HUES6 (cell line): Measurements from ENCODE around the gene ZNF777.
"Not testable (repeated sequence)": the region's sequence is repeated elsewhere in the genome, so short reads cannot be mapped to it uniquely, and the experiment has no call there.

Experiments
- H3K27ac ChIP-seq: 2 replicates; pipeline ENCODE4 v1.7.0; 2013; ENCODE audit warnings: low read depth, mild to moderate bottlenecking, low read length, inconsistent platforms
- H3K27me3 ChIP-seq: 2 replicates; pipeline ENCODE4 v1.6.1; 2013; ENCODE audit warnings: low read length; ENCODE audit not compliant: control insufficient read depth, insufficient read depth
- H3K36me3 ChIP-seq: 2 replicates; pipeline ENCODE4 v1.6.1; 2013; ENCODE audit warnings: low read length; ENCODE audit not compliant: control insufficient read depth, insufficient read depth
- H3K4me1 ChIP-seq: 2 replicates; pipeline ENCODE4 v1.6.1; 2013; ENCODE audit warnings: low read length; ENCODE audit not compliant: control insufficient read depth, insufficient read depth
- H3K4me3 ChIP-seq: 2 replicates; pipeline ENCODE4 v1.5.1; 2013; ENCODE audit warnings: low read depth, low read length
- H3K9ac ChIP-seq: one replicate; pipeline ENCODE4 v1.6.1; 2013; ENCODE audit warnings: mild to moderate bottlenecking, low read length
- H3K9me3 ChIP-seq: 2 replicates; pipeline ENCODE4 v1.6.1; 2013; ENCODE audit warnings: low read depth, low read length; ENCODE audit not compliant: control insufficient read depth, insufficient read depth

Gene ZNF777

DNA sequence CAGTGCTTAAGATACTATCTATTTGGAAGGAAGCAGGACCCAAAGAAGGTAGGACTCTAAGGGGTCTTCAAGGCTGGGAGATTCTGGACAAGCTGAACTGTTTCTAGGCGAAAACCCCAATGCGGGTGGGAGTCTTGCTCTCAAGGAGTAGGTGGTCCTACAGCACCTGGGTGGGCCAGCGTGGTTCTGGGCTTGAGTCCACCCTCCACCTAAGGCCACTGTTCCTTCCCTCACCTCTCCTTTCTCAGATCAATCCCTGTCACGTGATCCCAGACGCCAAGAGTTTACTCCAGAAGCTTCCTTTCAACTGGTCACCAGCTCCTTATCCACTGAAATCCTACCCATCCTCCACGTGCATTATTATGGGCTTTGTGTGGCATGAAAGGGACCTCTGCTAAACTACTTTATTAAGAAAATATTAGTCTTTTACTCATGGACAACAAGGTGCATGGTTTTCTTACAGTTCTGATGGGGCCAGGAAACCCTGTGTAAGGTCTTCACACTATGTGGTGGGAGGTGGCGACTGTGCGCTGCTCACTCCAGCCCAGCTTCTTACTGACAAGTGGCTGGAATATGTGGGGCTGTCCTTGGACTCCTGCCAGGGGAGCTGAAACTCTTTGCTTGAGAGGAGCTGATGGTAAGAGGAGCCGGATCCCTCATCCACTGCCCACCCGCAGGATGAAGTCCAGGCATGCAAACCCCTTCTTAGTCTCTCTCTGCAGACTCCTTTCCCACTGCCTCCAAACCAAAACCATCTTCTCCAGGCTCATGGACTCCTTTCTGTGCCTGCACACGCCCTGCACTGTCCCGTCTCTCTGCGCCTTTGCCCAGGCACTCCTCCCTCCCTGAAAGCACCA is 35.2 kb upstream of the ZNF777 start:
- Histone ChIP-seq H3K27ac (no peak overlapping the region), H3K4me1 (no peaks in the 10 kb centered on the region; the same call in 1 of the 2 replicates), H3K27me3 (peaks cover 31% of the 10 kb centered on the region), H3K9me3 (no peaks in the 10 kb centered on the region), H3K36me3 (peaks cover 31% of the 10 kb centered on the region), H3K4me3 (peak overlapping the region; percentile 75), H3K9ac (no peak overlapping the region)

DNA sequence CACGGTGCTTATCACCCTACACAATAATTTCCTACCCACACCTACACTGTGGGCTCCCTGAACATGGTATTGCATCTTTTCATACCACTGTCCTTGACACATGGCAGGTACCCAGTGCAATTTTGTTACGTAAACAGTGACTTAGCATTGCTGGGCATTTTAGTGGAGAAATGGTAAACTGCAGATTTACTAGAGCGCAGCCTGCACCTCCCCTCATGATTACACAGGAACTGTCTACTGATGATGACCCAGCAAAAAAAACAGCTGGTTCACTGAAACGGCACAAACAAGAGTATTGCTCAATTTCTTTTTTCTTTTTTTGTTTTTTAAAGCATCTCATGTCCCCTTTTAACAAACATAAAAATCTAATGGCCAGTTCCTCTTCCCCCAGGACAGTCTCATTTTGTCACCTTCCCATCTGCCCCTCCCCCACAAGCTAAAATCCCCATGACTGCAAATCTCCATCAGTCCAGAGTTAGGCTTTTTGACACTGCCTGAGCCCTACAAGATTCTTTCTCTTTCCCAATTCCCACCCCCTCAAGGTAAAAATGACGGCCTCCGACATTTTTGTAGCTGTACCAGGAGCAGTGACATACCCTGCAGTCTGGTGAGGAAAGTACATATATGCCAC is 34.0 kb upstream of the ZNF777 start:
- H3K9ac ChIP-seq: no peak overlapping the region
- no peak overlapping the region for H3K4me3 ChIP-seq
- no peaks in the 10 kb centered on the region; the same call in 1 of the 2 replicates for H3K4me1 ChIP-seq
- peaks cover 42% of the 10 kb centered on the region for H3K36me3 ChIP-seq
- H3K27me3 ChIP-seq: peaks cover 20% of the 10 kb centered on the region
- no peak overlapping the region for H3K27ac ChIP-seq
- no peaks in the 10 kb centered on the region for H3K9me3 ChIP-seq

DNA sequence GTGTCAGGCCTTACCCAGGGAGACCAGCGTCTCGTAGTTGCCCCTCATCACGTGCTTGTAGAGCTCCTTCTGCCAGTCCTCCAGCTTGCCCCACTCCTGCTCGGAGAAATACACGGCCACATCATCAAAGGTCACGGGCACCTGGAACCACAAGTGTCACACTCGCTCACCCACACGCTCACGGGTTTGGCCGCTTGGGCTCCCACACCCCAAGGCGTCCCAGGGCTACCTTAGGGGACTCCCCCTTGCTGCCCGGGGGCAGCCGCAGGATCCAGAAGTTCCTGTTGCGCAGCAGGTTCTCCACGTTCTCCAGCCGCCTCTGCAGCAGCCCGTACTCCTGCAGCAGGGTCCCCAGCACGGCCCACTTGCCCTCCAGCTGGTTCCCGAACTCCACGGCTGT is 33.1 kb upstream of the ZNF777 start:
- H3K9ac ChIP-seq, H3K4me3 ChIP-seq, H3K27ac ChIP-seq, H3K9me3 ChIP-seq, H3K4me1 ChIP-seq: not testable (repeated sequence)
- H3K27me3 ChIP-seq: peaks cover 11% of the 10 kb centered on the region
- peaks cover 50% of the 10 kb centered on the region for H3K36me3 ChIP-seq

DNA sequence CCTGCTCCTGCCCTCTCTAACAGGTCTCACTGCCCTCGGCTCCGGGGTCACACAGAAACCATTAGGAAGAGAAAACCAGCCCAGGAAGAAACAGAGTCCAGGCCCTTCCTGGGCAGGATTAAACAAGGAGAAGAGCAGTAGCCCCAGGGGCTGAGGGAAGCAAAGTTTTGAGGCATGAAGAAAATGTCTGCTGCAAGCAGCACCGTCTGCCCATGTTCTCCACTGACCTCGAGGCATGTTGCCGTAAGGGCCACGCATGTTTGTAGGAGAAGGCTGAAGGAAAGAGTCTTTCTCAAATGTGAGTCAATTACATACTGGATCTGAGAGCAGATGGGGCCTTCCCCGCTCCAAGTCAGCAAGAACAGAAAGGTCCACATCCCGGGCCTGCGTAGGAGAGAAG is 32.5 kb upstream of the ZNF777 start:
- Histone ChIP-seq H3K27me3 (peaks cover 5% of the 10 kb centered on the region), H3K4me1 (no peaks in the 10 kb centered on the region; the same call in 1 of the 2 replicates), H3K9me3 (no peaks in the 10 kb centered on the region), H3K27ac (no peak overlapping the region), H3K36me3 (peaks cover 55% of the 10 kb centered on the region), H3K4me3 (no peak overlapping the region), H3K9ac (no peak overlapping the region)

DNA sequence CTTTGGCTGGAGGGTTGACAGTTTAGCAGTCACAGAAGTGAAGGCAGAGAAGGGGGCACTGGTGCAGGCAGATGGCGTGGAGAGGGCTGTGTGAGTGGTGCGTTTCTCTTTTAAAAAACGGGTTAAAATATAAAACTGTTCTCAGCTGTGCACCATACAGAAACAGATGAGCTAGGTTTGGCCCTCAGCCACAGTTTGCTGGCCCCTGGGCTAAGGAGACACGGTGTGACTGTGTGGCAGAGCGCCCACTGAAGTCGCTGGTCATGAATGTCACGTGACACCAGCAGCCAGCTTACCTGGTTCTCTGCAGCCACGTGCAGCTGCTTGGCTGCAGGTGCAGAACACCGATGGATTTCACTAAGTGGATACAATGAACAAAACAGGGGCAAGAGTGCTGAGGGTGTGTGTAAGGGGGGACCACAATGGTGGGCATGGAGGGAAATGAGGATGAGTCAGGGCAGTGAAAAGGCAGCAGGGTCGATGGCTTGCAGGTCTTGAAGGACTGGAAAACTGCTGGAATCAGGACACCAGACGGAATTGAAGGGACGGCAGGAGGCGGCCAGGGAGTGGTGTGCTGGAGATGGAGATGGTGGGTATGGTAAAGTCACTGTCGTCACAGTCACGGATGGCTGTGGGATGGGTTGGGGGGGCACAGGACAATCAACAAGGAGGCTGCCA is 29.4 kb upstream of the ZNF777 start:
- Histone ChIP-seq H3K4me1 (no peaks in the 10 kb centered on the region; the same call in 1 of the 2 replicates), H3K9ac (no peak overlapping the region), H3K27me3 (no peaks in the 10 kb centered on the region), H3K4me3 (no peak overlapping the region), H3K9me3 (no peaks in the 10 kb centered on the region), H3K36me3 (peaks cover 81% of the 10 kb centered on the region), H3K27ac (no peak overlapping the region)

DNA sequence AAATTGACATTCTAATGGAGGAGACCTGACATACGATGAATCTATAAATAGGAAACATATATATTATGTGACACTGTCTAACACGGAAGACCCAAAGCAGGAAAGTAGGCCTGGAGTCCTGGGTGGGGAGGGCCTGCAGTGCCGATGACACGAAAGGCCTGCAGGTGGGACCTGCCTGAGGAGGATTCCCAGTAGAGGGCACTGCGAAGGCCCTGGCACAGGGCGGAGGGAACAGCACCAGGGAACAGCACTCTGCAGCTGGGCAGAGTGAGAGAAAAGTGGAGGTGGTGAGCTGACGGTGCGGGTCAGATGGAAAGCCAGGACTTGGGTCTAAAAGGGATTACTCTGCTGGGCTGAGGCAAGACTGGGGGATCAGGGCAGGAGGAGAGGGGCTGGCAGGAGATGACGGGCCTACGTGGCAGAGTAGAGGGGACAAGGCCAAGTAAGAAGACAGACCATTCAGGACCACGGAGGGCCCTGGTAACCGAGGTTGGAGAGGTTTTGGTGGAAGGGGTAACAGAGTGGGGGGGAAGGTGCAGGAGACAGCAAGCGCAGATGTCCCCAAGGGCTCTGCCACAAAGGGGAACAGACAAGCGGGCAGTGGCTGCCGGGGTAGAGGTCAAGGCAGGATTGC is 28.6 kb upstream of the ZNF777 start:
- no peak overlapping the region for H3K27ac ChIP-seq

DNA sequence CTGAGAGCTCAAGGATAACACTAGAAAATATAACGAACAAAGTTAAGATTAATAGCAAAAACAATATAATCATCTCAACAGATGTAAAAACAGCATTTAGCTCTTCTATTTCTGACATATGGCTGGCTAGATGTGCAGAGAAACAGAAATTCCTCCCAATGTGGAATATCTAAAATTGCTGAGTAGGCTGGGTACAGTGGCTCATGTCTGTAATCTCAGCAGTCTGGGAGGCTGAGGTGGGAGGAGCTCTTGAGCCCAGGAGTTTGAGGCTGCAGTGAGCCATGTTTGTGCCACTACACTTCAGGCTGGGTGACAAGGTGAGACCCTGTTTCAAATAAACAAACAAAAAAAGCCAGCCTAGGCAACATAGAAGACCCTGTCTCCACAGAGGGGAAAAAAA is 18.7 kb upstream of the ZNF777 start:
- Histone ChIP-seq H3K9me3 (peaks cover 8% of the 10 kb centered on the region; the same call in 1 of the 2 replicates), H3K27ac (no peak overlapping the region), H3K4me3 (no peak overlapping the region), H3K9ac (no peak overlapping the region), H3K4me1 (peaks cover 16% of the 10 kb centered on the region), H3K27me3 (no peaks in the 10 kb centered on the region), H3K36me3 (peaks cover 34% of the 10 kb centered on the region)

More for the DNA sequence above, 28.6 kb upstream of the ZNF777 start:
- Histone ChIP-seq H3K4me1 (no peaks in the 10 kb centered on the region), H3K4me3 (no peak overlapping the region), H3K9ac (no peak overlapping the region), H3K36me3 (peaks cover 83% of the 10 kb centered on the region), H3K9me3 (no peaks in the 10 kb centered on the region), H3K27me3 (no peaks in the 10 kb centered on the region)

DNA sequence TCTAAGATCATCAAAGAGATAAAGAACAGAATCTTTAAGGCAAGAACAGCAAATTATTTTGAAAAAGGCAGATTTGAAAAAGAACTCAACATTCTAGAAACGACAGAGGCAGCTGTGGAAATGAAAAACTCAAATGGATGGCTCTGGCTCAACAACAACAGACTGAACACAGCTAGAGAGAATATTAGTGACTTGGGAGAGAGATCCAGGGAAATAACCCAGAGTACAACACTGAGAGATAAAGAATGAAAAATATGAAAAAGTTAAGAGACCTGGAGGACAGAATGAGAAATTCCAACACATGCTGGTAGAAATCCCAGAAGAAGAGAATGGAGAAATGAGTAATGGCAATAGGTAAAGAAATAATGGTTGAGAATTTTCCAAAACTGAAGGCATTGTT is 17.9 kb upstream of the ZNF777 start:
- Histone ChIP-seq H3K4me1 (peaks cover 16% of the 10 kb centered on the region), H3K4me3 (no peak overlapping the region), H3K9me3 (peaks cover 8% of the 10 kb centered on the region; the same call in 1 of the 2 replicates), H3K9ac (no peak overlapping the region), H3K27me3 (no peaks in the 10 kb centered on the region), H3K27ac (no peak overlapping the region), H3K36me3 (peaks cover 42% of the 10 kb centered on the region)

DNA sequence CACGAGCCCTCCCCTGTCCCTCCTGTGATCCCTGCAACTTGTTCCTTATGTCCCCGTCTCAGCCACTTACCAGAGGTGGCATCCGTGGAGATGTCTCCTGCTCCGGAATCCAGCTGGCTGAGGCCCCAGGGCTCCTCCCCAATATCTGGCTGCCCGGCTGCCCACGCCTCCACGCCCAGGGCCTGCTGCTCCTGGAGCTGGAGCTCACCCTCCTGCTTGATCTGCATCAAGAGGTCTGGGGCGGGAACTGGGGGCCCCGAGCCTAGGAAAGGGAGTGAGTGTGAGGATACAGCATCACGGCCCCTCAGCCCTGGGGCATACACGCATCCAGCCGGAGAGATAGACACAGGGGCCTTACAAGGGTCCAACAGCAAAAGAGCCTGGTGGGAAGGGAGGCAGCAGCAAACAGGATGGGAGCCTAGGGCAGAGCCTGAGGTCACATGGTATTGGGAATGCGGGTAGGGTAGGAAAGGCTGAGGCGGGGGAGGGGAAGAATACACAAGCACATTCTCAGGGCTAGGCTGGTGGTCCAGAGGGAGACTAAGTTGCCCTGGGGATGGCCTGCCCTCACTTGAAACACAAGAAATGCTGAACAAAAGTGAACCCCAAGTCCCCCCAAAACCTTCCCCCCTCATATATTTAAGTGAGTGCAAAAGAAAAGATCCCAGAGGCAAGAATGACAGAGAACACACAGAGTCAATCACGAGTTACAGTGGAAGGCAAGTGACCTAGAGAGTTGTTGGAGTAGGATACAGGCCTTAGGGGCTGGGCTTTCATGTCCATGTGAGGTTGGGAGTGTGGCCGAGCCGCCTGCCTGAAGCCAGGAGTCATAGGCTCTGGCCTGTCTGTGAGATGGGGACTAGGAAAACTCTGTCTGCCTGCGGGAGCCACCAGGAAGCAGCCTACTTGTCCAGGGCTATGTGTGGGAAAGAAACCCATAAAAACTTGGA is 16.9 kb upstream of the ZNF777 start:
- H3K9ac ChIP-seq: peak overlapping the region; percentile 1
- H3K36me3 ChIP-seq: peaks cover 52% of the 10 kb centered on the region
- H3K27me3 ChIP-seq: no peaks in the 10 kb centered on the region
- no peak overlapping the region; the same call in 1 of the 2 replicates for H3K27ac ChIP-seq
- H3K4me1 ChIP-seq: peaks cover 16% of the 10 kb centered on the region
- H3K4me3 ChIP-seq: peak overlapping the region; percentile 35; the same call in 1 of the 2 replicates
- peaks cover 8% of the 10 kb centered on the region; the same call in 1 of the 2 replicates for H3K9me3 ChIP-seq

DNA sequence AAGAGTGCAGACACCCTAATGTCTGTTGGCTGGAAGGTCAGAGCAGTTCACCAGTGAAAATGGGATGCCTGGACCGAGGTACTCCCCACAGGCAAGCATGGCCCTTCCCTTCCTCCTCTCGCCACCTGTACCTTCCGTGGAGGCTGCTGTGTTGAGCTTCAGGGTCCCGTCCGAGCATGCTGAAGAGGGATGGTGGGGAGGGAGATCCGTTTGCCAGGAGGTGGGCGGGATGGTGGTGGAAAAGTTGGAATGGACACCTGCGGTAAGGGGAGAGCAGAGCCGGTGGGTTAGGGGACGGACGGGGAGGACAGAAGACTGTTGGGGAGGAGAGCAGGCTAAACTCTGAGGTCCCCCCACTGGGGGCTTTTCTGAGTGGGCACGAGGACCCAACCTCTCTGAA is 15.9 kb upstream of the ZNF777 start:
- Histone ChIP-seq H3K9me3 (peaks cover 8% of the 10 kb centered on the region; the same call in 1 of the 2 replicates), H3K4me1 (peaks cover 16% of the 10 kb centered on the region), H3K27ac (no peak overlapping the region), H3K9ac (no peak overlapping the region), H3K4me3 (no peak overlapping the region), H3K36me3 (peaks cover 56% of the 10 kb centered on the region), H3K27me3 (no peaks in the 10 kb centered on the region)
